ENCODE results near the gene SLC34A1.
"Not testable (repeated sequence)": the region's sequence is repeated elsewhere in the genome, so short reads cannot be mapped to it uniquely, and the experiment has no call there.

The SLC34A1 gene

DNA sequence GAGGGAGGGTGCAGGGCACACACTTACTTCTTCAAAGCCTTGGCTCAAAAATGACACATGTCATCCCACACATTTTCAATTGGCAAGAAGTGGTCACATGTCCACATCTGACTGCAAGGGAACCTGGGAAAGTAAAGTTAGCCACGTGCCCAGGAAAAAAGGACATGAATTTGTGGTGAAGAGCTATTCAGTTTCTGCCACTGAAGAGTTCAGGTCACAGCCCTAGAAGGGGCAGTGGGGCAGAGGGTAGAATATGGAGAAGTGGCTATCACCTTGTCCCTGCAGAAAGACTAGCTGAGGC, 28.4 kb upstream of the SLC34A1 start:
- DNase-seq: no peak

DNA sequence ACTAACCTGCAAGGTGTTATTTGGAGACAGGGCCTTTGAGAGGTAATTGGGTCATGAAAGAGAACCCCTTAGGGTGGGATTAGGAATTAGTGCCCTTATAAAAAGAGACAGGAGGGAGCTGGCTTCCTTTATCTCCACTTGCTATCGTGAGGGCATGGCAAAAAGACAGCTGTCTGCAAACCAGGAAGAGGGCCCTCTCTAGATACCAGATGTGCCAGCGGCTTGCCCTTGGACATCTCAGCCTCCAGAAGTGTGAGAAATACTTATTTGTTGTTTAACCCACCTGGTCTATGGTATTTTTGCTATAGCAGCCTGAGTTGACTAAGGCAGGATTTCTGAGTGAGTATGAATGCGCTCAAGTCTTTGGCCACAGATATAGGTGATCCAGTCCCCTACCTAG, 27.5 kb upstream of the SLC34A1 start:
- no peak for DNase-seq

DNA sequence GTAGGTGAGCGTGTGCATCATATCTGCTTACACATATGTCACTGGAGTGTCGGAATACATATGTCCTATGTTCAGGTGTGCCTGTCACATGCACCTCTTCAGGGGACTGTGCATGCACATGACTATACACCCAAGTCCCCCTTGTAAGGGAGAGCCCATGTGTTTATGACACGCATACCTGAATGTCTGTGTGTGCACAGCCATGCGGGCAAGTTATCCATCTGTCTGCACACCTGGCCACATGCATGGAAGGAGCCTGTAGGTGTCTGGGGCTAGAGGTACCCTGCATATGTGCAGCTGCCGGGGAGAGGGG, 27.1 kb upstream of the SLC34A1 start:
- DNase-seq: no peak

DNA sequence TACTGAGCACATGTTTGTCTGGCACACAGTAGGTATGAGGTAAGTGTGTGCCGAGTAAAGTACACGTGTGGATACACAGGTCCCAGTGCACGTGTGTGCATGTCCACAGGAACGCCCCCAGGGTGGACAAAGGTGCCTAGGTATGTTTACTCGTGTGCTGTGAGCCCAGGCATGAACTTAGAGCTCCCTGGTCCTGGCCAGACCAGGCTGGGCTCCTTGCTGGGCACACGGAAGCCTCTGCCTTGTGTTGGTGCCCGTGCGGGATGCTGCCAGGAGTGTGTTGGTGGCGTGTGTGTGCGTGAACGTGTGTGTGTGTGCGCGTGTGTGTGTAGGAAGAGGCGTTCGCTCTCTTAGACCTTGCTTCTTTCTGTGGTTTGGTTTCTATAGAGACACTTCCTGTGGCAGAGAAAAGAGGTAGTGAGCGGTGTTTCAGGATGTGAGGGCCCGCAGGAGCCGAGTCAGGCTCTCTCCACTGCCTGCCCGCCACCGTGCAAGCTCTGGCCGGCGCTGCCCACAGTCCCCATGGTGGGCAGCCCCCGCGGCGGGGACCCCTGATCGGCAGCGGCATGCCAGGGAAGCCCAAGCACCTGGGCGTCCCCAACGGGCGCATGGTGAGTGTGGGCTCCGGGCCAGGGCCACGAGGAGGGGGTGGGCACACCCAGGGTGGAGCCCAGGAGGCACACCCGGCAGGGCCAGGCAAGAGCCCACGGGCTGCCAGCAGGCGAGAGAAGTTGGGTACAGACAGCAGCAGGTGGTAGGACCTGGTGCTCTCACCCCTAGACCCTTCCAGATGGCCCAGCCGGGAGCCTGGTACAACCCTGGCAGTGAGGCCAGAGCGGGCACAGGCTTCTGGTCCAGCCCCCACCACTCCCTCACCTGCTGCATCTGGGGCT, 26.5 kb upstream of the SLC34A1 start, which contains the start of gene RGS14:
RGS14 (plus strand) TSS at position 466 of the 893 bp plus-strand sequence; CDS start at position 567, 101 bp downstream.
- peak; percentile 35 for DNase-seq

DNA sequence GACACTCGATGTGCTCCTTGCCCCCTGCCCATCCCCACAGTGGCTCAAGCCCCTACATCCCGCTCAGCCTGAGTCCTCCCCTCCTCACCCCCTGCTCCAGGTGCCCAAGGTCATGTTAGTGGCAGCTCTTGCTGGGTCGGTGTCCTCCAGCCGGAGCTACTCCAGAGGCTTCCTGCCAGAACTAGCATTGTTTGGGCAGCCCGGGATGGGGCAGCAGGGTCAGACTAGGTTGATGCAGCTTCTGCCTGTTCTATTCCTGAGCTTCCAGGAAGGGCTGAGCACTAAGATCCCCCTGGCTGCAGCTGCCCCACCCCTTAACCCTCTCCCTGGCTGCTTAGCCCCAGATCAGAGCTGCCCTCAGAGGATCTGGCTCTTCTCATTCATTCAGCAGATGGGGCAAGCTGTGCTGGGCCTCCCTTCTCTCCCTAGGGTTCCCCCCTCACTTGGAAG, 25.8 kb upstream of the SLC34A1 start:
- DNase-seq: no peak

DNA sequence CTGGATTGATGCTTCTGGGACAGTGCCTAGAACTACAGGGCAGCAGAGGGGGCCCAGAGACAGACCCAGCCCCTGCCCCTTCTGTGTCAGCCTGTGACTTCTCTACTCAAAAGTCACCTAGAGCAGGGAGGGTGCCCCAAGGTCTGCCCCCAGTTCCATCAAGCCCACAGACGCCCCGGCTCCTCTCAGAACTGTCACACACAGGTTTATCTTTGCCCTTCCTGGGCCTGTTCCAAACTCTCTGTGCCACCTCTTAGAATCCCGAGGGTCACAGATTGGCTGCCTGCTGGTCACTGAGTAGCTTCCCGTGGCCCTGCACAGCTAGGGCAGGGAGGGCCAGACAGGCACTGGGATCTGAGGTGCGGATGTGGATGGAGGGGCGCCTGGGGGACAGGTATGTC, 24.8 kb upstream of the SLC34A1 start:
- DNase-seq: no peak

DNA sequence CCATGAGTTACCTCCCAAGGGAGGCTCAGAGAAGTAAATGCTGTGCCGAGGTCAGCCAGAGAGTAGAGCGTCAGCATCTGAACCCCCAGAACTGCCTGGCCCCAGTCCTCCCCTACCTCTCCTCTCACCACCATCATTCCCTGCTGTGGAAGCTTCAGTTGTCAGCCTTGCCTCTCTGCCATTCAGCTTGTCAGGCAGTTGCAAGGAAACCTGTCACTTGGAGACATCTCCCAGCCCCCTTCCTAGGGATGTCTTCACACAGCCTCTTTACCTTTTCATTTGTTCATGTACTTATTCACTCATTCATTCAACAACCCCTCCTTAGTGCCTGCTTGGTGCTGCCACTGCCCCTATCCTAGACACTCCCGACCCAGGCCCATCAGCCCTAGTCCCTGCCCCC, 24.4 kb upstream of the SLC34A1 start:
- DNase-seq: no peak

DNA sequence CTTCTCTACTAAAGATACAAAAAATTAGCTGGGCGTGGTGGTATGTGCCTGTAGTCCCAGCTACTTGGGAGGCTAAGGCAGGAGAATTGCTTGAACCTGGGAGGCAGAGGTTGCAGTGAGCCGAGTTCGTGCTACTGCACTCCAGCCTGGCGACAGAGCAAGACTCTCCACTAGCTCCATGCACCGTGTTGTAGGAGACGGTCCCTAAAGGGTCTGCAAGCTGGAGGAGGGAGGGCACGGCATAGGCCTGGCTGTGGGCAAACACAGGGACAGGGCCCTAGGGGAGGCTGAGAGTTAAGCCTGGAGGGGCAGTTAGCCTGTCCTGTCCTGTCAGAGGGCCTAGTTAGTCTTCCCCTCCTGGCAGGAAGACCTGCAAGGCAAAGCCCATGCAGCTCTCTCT, 23.5 kb upstream of the SLC34A1 start:
- not testable (repeated sequence) for DNase-seq

DNA sequence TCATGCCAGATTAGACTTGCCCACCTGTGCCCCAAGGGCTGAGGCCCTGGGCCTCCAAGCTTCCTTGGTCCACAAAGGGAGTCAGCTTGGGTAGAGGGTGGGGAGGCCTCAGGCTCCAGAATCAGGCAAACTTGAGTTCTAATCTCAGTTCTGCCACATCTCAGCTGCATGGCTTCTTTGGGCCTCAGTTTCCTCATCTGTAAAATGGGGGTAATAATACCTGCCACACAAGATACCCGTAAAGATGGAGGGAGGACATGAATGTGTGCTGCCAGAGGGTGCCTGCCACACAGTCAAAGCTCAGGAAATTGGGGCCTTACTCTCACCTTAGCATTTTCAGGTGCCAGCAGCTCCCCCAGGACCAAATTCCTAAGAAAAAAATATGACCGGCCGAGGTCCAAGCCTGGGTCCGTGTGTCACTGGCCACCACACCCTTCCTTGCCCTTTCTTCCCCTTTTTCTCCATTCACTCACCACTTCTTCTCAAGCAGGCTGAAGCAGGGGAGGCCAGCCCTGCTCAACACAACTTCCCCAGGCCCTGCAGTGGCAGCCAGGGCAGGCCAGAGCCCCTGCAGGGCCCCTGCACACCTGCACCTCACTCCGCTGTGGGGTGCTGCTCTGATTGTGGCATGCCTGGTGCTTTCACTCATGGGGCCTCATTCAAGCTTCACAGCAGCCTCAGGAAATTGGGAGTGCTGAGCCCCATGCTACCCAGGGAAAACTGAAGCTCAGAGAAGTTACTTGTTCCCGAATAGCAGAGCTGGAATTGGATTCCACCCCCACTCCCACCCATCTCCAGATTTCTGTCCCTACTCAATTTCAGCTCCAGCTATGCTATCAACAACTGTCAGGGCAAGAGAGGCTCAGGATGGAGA, 22.6 kb upstream of the SLC34A1 start:
- no peak for DNase-seq

DNA sequence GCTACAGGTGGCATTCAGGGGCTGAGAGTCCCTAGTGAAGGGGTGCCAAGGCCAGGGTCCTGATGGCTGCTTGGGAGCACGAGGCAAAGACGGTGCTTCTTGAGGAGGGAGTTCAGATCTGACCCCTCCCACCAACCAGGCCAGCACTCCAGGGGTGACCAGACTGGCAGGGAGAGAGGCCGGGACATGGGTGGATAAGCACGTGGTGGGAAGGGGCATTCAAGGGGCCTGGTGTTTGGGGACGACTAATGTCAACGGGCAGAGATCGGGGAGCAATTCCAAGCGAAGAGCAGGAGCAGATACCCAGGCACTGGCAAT, 22.0 kb upstream of the SLC34A1 start:
- no peak for DNase-seq

DNA sequence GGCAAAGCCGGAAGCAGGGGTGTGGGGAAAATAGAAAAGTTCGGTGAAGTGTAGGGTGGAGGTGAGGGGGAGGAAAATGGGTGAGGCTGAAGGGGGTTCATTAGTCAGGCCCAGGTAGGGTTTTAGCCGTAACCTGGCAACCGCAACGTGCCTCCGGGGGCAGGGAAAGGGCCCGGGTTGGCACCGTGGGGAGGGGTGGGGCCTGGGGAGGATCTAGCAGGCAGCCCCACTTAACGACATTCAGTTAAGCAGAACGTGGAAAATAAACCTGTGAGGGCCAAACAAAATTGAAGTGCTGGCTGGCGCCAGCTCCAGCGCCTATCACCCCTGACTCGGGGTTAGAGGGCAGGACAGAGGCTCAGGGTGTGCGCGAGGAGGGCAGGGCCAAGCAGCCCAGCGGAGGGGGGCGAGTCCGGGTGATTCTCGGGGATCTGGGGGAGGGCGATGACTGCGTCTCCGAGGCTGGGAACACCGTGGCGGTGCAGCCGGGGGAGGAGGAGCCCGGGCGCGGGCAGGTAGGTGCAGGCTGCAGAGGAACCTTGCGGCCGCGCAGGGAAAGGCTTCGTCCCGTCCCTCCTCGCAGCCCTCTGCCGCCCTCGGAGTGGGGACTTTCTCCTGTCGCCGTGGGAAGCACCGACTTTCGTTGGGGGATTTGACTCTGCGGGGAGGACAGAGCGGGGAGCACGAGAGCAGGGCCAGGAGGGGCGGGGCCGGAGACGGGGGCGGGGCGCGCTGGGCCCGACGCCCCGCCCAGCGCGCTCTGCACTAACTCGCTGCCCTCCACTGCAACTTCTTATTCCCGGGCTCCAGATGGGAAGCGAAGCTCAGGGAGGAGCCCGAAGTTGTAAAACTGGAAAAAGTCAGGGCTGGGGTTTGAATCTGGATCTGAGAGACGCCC, 21.4 kb upstream of the SLC34A1 start:
- DNase-seq: peak; percentile 45

DNA sequence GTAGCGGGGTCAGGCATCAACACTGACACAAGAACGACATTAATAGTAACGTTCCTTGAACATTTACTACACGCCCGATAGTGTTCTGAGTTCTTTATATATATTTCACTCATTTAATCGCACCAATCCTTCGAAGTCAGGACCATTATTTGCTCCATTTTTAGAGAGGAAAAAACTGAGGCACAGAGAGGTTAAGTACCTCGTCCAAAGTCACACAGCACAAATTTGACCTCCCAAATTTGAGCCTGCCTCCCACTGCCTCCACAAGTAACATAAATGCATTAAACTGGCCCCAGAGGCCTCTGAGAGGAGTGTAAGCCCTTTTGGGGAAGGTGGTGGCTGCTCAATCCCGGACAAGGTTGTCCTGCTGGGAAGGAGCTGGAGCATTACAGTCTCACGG, 20.7 kb upstream of the SLC34A1 start:
- DNase-seq: no peak

DNA sequence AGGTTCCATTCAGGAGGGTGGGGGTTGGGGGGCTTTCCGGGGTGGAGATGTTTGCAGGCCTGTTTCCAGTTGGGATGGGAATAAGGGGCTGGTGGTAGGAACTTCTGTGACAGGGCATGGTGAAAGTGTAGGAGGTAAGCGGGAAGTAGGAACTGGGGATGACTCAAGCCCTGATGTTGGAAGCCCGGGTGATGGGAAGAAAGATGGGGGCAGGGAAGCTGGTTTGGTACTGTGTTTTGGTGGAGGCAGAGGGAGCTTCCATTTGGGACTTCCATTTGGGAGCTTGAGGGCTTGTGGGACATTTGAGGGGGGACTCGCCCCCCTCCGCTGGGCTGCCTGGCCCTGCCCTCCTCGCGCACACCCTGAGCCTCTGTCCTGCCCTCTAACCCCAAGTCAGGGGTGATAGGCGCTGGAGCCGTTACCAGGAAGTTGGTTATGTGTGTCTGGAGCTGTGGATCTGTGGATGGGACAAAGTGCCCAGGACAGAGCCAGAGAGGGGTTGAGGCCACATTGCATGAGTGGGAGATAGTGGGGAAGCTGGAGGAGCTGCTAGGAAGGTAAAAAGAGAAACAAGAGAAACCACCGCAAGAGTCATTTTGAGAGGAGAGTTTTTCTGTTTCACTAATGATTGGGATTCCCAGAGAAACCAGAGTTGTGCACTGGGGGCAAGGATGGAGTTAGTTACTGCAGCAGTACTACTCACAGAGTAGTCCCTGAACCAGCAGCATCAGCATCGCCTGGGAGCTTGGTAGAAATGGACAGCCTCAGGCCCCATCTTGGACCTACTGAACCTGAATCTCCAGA, 19.9 kb upstream of the SLC34A1 start:
- DNase-seq: no peak

DNA sequence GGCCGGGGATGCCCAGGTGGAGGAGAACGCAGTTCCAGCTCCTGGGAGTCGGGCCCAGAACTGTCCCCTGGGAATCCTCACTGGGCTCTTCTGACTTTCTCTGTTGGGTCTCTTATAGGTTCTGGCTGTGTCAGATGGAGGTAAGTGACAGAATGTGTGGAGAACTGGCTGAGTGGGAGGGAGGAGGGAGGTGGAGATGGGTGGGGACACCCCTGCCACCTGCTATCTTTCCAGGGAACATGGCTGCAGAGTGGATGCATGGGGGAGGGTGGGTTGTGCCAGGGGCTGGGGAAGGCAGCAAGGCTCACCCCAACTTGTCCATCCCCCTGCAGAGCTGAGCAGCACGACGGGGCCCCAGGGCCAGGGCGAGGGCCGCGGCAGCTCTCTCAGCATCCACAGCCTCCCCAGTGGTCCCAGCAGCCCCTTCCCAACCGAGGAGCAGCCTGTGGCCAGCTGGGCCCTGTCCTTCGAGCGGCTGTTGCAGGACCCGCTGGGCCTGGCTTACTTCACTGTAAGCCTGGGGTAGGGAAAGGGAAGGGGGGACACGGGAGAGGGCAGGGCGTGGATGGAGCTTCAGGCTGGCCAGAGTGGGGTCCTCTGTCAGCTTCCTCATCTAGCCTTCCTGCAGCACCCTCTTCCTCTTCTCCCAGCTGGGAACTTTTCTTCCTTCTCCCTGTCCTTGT, 18.2 kb upstream of the SLC34A1 start:
- DNase-seq: no peak

DNA sequence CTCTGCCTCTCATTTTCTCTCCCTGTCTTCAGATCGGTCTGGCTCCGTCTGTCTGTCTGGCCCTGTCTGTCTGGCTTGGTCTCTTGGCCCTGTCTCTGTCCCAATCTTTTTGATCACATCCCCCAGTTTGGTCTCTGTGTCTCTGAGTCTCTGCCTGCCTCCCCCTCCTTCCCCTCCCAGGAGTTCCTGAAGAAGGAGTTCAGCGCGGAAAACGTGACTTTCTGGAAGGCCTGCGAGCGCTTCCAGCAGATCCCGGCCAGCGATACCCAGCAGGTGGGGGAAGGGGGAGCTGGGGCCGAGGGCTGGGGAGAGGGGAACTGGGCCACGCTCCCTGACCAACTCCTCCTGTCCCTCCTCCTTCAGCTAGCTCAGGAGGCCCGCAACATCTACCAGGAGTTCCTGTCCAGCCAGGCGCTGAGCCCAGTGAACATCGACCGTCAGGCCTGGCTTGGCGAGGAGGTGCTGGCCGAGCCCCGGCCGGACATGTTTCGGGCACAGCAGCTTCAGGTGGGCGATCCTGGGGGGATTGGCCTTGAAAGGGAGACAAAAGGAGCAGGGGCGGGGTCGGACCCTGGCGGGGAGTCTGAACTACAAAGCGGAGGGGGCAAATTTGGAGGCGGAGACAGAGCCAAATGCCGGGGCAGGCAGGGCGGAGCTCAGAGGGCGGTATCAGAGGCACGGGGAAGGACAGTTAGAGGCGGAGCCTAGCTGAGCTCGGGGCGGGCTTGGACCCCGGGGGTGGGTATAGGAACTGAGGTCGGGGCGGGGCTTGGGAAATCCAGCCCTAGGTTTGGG, 17.5 kb upstream of the SLC34A1 start:
- no peak for DNase-seq

DNA sequence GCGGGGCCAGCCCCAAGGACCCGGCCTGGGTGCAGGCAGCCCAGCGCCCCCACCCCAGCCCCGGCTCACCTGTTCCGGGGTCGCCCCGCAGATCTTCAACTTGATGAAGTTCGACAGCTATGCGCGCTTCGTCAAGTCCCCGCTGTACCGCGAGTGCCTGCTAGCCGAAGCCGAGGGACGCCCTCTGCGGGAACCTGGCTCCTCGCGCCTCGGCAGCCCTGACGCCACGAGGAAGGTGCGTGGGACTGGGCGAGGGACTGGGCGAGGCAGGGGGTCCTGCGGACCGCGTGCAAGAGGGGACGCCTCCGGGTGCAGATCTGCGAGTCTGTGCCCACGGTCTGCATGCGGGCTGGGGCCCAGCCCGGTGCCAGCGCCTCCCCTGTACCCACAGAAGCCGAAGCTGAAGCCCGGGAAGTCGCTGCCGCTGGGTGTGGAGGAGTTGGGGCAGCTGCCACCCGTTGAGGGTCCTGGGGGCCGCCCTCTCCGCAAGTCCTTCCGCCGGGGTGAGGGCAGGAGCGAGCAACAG, 16.8 kb upstream of the SLC34A1 start:
- DNase-seq: no peak

DNA sequence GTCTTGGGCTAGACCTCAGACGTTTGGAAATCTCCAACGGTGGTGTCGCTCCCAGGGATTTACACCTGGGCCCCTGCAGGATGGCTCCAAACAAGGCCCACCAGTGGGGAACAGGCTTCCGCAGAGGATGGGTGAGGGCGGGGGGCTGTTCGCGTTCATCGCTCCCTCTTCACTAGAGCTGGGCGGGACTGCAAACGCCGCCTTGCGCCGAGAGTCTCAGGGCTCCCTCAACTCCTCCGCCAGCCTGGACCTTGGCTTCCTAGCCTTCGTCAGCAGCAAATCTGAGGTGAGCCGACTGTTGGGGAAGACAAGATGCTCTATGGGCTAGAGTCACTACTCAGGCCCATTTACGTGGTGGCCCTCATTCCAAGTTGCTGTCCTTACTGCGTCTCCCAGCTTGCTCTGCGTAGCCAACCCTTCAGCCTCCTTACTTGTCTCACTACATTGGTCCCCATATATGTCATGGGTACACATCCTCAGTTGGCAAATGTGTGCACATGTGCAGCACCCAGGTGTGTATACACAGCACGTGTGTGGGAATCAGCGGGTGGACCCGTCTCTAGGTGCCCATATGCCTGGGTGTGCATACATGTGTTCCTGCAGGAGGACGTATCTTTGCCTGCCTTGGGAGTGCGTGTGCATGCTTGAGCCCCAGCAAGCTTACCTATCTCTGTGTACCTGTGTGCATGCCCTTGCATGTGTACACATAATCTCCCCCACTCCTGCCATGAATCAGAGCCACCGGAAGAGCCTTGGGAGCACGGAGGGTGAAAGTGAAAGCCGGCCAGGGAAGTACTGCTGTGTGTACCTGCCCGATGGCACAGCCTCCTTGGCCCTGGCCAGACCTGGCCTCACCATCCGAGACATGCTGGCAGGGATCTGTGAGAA, 16.0 kb upstream of the SLC34A1 start:
- no peak for DNase-seq

DNA sequence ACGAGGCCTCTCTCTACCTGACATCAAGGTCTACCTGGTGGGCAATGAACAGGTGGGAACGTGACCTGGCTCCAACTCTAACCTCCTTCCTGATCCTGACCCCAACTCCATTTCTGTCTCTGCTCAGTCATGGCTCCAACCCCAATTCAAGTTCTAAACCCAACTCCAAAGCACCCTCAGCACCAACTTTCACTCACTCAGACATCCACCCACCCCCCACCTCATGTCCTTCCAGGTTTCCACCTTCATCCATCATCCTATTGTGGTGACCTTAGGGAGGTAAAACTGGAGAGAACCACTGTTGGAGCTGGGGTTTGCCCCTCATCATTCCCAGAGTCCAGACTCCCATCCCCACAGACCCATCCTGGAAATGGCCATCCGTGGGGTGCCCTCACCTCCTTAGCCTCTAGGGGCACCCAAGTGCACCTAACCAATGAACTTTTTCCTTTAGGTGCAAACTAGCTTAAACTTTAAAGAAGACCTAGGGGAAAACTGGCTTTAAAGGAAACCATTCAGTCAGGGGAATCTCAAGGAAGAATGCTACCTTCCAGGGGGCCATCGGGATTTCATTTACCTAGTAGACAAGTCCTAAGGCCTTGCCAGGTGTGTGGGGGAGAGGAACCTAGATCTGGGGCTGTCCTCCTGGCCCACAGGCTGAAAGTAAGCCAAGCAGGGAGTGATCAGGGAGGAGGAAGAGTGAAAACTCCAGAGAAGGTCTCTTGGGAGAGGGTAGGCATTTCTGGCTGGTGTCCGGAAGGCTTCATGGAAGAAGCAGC, 15.2 kb upstream of the SLC34A1 start:
- no peak for DNase-seq
